HepG2 (cell line): Measurements from ENCODE around the gene JMJD8. TPM values are rescaled to one million over a fixed set of nuclear protein-coding genes. Genes with fewer than 3 reads are reported as not detected.

ENCODE experiments used
- ATAC-seq: fragments of 200-7000 bp; cut with Tn5 transposase; 3 replicates; pipeline ENCODE4 v1.9.1; 2020; ENCODE audit warnings: mild to moderate bottlenecking, moderate library complexity
- BruUV-seq: library from RNA; stranded (reverse); fragments of 400-500 nt; replicated peaks from 2 replicates; lab custom pipeline; 2021; lab: Mats Ljungman, UMichigan
- CTCF ChIA-PET: fragments of 300-600 bp; formaldehyde crosslinking; extraction: SDS; loops from one replicate; lab custom pipeline; 2021; ENCODE audit warnings: low total read pairs, inconsistent platforms, low intra/inter-chr PET ratio; lab: Yijun Ruan, JAX
- POLR2A ChIA-PET: fragments of 350-600 bp; sonication (Branson Sonifier 250); formaldehyde crosslinking; loops from one replicate; lab custom pipeline; 2020; ENCODE audit warnings: antibody characterized with exemption, inconsistent platforms; lab: Yijun Ruan, JAX
- DNase-seq: peaks from one replicate; pipeline ENCODE4 v3.0.0-alpha.2; 2015; ENCODE audit warnings: low spot score
- FAIRE-seq: peaks from 3 replicates; lab custom pipeline; 2011; peaks lifted over from hg19 to GRCh38; lab: Jason Lieb, UNC
- H2AFZ ChIP-seq: one replicate; pipeline ENCODE4 v1.6.1; 2011; ENCODE audit warnings: low read length, inconsistent platforms
- H3K27ac ChIP-seq: fragments of 300-600 bp; 3 replicates; pipeline ENCODE4 v1.8.0; 2011; ENCODE audit warnings: mixed run types, mild to moderate bottlenecking, mixed read lengths, low read length, inconsistent platforms; ENCODE audit not compliant: insufficient read depth; ENCODE audit errors: extremely low read length
- H3K27me3 ChIP-seq, 2 experiments: fragments of 200-600 bp in 1 of 2; 2 replicates in 1 of 2; 3 replicates in 1 of 2; pipeline versions ENCODE4 v1.6.0 to v1.8.0; 2011; ENCODE audit warnings: low read length in 2 of 2, mild to moderate bottlenecking in 2 of 2, moderate library complexity in 2 of 2, inconsistent platforms in 1 of 2; ENCODE audit not compliant: insufficient read depth in 2 of 2, control insufficient read depth in 1 of 2
- H3K36me3 ChIP-seq, 2 experiments: fragments of 200-600 bp in 1 of 2; replicated peaks in 1 of 2; 2 replicates in 1 of 2; 3 replicates in 1 of 2; pipeline versions ENCODE4 v1.5.1 to v1.8.0; 2011; ENCODE audit warnings: low read length in 2 of 2, inconsistent platforms in 1 of 2; ENCODE audit not compliant: insufficient read depth in 2 of 2, control insufficient read depth in 1 of 2
- H3K4me1 ChIP-seq: 2 replicates; pipeline ENCODE4 v1.5.1; 2012; ENCODE audit warnings: low read length, inconsistent platforms; ENCODE audit not compliant: insufficient read depth
- H3K4me2 ChIP-seq: 2 replicates; pipeline ENCODE4 v1.6.0; 2011; ENCODE audit warnings: low read depth, low read length, inconsistent platforms
- H3K4me3 ChIP-seq, 3 experiments: fragments of 200-600 bp in 1 of 3; sonication (generic), shearing (Covaris generic) in 1 of 3; replicated peaks in 1 of 3; 2 replicates each; pipeline ENCODE4 v1.5.1; 2011 to 2016; ENCODE audit warnings: low read length in 3 of 3, inconsistent platforms in 2 of 3, low read depth in 2 of 3, mild to moderate bottlenecking in 2 of 3, control low read depth in 1 of 3, mixed read lengths in 1 of 3; ENCODE audit not compliant: insufficient read depth in 1 of 3
- H3K79me2 ChIP-seq: one replicate; pipeline ENCODE4 v1.6.1; 2011; ENCODE audit warnings: low read length, inconsistent platforms; ENCODE audit not compliant: insufficient read depth
- H3K9ac ChIP-seq: 2 replicates; pipeline ENCODE4 v1.6.0; 2011; ENCODE audit warnings: mild to moderate bottlenecking, low read depth, low read length, inconsistent platforms; ENCODE audit not compliant: insufficient read depth
- H3K9me3 ChIP-seq: 2 replicates; pipeline ENCODE4 v1.5.1; 2012; ENCODE audit warnings: mild to moderate bottlenecking, low read length
- H4K20me1 ChIP-seq: 2 replicates; pipeline ENCODE4 v1.6.0; 2011; ENCODE audit warnings: inconsistent platforms, mild to moderate bottlenecking, low read length, moderate library complexity; ENCODE audit not compliant: insufficient read depth
- AGO2 ChIP-seq: fragments of 200-400 bp; formaldehyde crosslinking; optimal IDR thresholded peaks from 2 replicates; pipeline ENCODE3; 2017; ENCODE audit warnings: mild to moderate bottlenecking, low read depth, low read length, moderate library complexity
- AKAP8 ChIP-seq: sonication (generic); formaldehyde crosslinking; IDR thresholded peaks from 2 replicates; pipeline ENCODE4 v1.5.1; 2020; ENCODE audit warnings: mild to moderate bottlenecking, missing genetic modification reagents
- ASH2L ChIP-seq: fragments of 300-600, 200-600 bp; sonication (generic); IDR thresholded peaks from 2 replicates; pipeline ENCODE4 v1.7.0; 2017; ENCODE audit warnings: low read depth, mild to moderate bottlenecking, moderate library complexity, mixed read lengths, low read length; ENCODE audit not compliant: insufficient read length
- BCL6 ChIP-seq: IDR thresholded peaks from 2 replicates; pipeline ENCODE4 v1.6.1; 2016; ENCODE audit warnings: missing genetic modification reagents, missing compliant biosample characterization
- FOSL1 ChIP-seq: sonication (generic); formaldehyde crosslinking; IDR thresholded peaks from 2 replicates; pipeline ENCODE4 v1.9.0; 2021; ENCODE audit warnings: missing genetic modification reagents, borderline replicate concordance
- GABPA ChIP-seq, 2 experiments: IDR thresholded peaks; 2 replicates each; pipeline ENCODE4 v1.6.1; 2011 to 2016; ENCODE audit warnings: low read depth in 2 of 2, low read length in 1 of 2, missing biosample characterization in 1 of 2, missing genetic modification characterization in 1 of 2
- HOXA7 ChIP-seq: sonication (generic); formaldehyde crosslinking; IDR thresholded peaks from 2 replicates; pipeline ENCODE4 v1.8.1; 2022; ENCODE audit warnings: mild to moderate bottlenecking, missing genetic modification reagents, moderate library complexity
- KDM5B ChIP-seq: sonication (generic); formaldehyde crosslinking; IDR thresholded peaks from 2 replicates; pipeline ENCODE4 v1.4.0; 2020; ENCODE audit warnings: missing genetic modification reagents, mild to moderate bottlenecking, borderline replicate concordance
- POLR2AphosphoS5 ChIP-seq: IDR thresholded peaks from 2 replicates; pipeline ENCODE4 v1.6.1; 2012; ENCODE audit warnings: low read depth, low read length
- RBFOX2 ChIP-seq: fragments of 200-400 bp; formaldehyde crosslinking; IDR thresholded peaks from 2 replicates; pipeline ENCODE4 v1.6.1; 2017; ENCODE audit warnings: low read depth, mild to moderate bottlenecking, low read length
- SRSF1 ChIP-seq: fragments of 200-400 bp; formaldehyde crosslinking; optimal IDR thresholded peaks from 2 replicates; pipeline ENCODE3; 2017; ENCODE audit warnings: mild to moderate bottlenecking, low read depth, low read length, moderate library complexity
- WGBS: methylation state at CpG from one replicate; pipeline ENCODE4 v1.1.6; 2017; ENCODE audit warnings: low lambda C conversion rate; 5-methylcytosine and 5-hydroxymethylcytosine counted together
- in situ Hi-C: cut with HindIII; loops from 2 replicates; pipeline ENCODE4 v1.10.0; 2017; ENCODE audit warnings: low pct_unique_long_range_greater_than_20kb; ENCODE audit not compliant: extremely low pct_ligation_motif_present
- intact Hi-C: fragments of 100-400 bp; cut with micrococcal nuclease; formaldehyde crosslinking; loops from one replicate; pipeline ENCODE4 v1.10.0; 2022; ENCODE audit not compliant: unreplicated experiment
- polyA plus RNA-seq, 8 experiments: library from polyadenylated mRNA; depleted of rRNA in 3 of 8; stranded (reverse) in 7 of 8; unstranded in 1 of 8; fragments of >200 nt; fragmentation: Illumina TruSeq in 4 of 8; extraction: Trizol in 4 of 8; gene quantifications; 2 replicates each; pipeline versions ENCODE4 v1.2.1 to v1.2.3, GENCODE V29; 2011 to 2016; ENCODE audit warnings: low read depth in 4 of 8, missing spikeins in 1 of 8, mixed read lengths in 1 of 8; ENCODE audit not compliant: insufficient read depth in 1 of 8
- total RNA-seq, 5 experiments: library from RNA; depleted of rRNA; stranded (reverse); fragments of >200 nt; fragmentation: Illumina TruSeq; extraction: Trizol; gene quantifications; 2 replicates each; pipeline ENCODE4 v1.2.3, GENCODE V29; 2016; ENCODE audit warnings: low read depth in 1 of 5

Gene JMJD8
- total and polyA plus RNA-seq, 2 of the 13 experiments (the other 11 are each of a cell fraction or from before 2014, with no cell fraction given), result 2.6 to 11.8 TPM

DNA sequence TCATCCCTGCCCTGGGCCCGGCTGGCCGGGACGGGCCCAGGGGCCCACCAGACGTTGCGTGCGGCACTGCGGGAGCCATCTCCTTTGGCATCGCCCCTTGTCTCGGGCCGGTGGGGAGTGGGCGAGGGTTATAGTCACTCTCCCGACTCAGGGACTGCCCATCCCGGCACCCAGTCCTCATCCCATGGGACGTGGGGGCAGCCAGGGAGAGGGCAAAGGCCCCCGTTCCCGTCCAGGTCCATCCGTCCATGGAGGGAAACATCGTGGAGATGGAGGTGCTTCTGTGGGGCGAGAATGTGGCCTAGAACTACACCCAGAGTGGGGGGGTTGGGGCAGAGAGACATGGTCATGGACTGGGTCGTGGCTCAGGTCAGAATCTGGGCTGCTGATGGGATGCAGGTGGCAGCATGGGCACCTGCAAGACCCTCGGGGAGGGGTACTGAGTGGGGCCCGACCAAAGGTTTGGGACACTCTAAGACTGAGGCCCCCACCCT is 37.4 kb downstream of the JMJD8 start:
- Histone ChIP-seq H3K4me2 (no peak overlapping the region), H3K4me3 (no peak overlapping the region), H3K36me3 (no peaks in the 10 kb centered on the region), H3K27ac (peak overlapping the region; percentile 62), H3K79me2 (peaks cover 31% of the 10 kb centered on the region), H3K9me3 (no peaks in the 10 kb centered on the region), H3K4me1 (peaks cover 76% of the 10 kb centered on the region), H4K20me1 (peaks cover 4% of the 10 kb centered on the region; the same call in 1 of the 2 replicates), H2AFZ (no peak overlapping the region), H3K9ac (no peak overlapping the region), H3K27me3 (no peaks in the 10 kb centered on the region)
- intact Hi-C loops, result loop anchor here (10.0 kb wide), 1 partner anchor 62 kb away; no protein-coding TSS in a partner anchor
- no peak for FAIRE-seq
- WGBS, result 94% methylated on average over 9 of the region's 22 CpGs
- TF ChIP-seq KDM5B (0 out of 2 replicates have a peak, but pooled peaks have one; percentile 12), ASH2L (no peak), FOSL1 (CRISPR knock-in tag) (no peak), AKAP8 (CRISPR knock-in tag) (peak; percentile 65; the same call in 1 of the 2 replicates), AGO2 (peak; percentile 87), SRSF1 (peak; percentile 5), RBFOX2 (peak; percentile 29; the same call in 1 of the 2 replicates), POLR2AphosphoS5 (peak; percentile 38; the same call in 1 of the 2 replicates), HOXA7 (CRISPR knock-in tag) (peak; percentile 61; the same call in 1 of the 2 replicates), GABPA (IDR thresholded peaks at IDR 0.05; ENCODE audit: low read depth, low read length) (no peak), GABPA (CRISPR knock-in tag; IDR thresholded peaks at IDR 0.05; ENCODE audit: low read depth) (no peak), BCL6 (CRISPR knock-in tag) (no peak)
- no TSS peak for BruUV-seq
- no peak for DNase-seq
- POLR2A ChIA-PET, result interaction anchor here (1.8 kb wide), 1 partner anchor 33 kb away, joined by 15 read pairs; the partner anchor contains the start of gene STUB1
- in situ Hi-C loops, result no loop called here
- CTCF ChIA-PET, result no interaction called here
- no peak for ATAC-seq
